Left cardiac atrium (tissue), 2 donors: ENCODE measurements around the gene LRRC14B. TPM values are rescaled to one million over a fixed set of nuclear protein-coding genes. Genes with fewer than 3 reads are reported as not detected.

Experiments
- total RNA-seq, 2 donors: library from RNA; stranded (reverse); fragmentation: NEBNext Ultra II Directional; extraction: Animal tissue kit (Norgen Biotek cat#: 25700); gene quantifications; one replicate each; pipeline ENCODE4 v1.2.1, GENCODE V29; 2021
- donor health status: DM: no; HTN: yes; CAD: no; lungs with severe emphysema.
- donor health status: DM: yes; HTN: yes; CAD: no.

LRRC14B gene
- total RNA-seq, 2 donors from 2014 or later: 16.5 to 35.9 TPM

Other genes starting within 250 kb of the LRRC14B start
- gene PLEKHG4B, start 99.3 kb upstream of the LRRC14B start, total RNA-seq: under 1 TPM; 0.03 to 0.06 TPM
- 1 to 10 TPM; 7.8 to 9.6 TPM for gene CCDC127, start 26.7 kb downstream of the LRRC14B start, total RNA-seq
- gene SDHA, start 26.8 kb downstream of the LRRC14B start, total RNA-seq: 100 to 1,000 TPM; 395 to 449 TPM
- gene PDCD6, start 80.2 kb downstream of the LRRC14B start, total RNA-seq: 10 to 100 TPM; 40.8 to 44.6 TPM
- 1 to 10 TPM; 1.9 to 3.8 TPM for gene AHRR, start 130.2 kb downstream of the LRRC14B start, total RNA-seq